Endothelial cell of umbilical vein (primary cell): ENCODE results near the gene SLC31A2. TPM values are rescaled to one million over a fixed set of nuclear protein-coding genes. Genes with fewer than 3 reads are reported as not detected.

Experiments
- BruUV-seq: library from RNA; stranded (reverse); fragments of 400-500 nt; replicated peaks from 2 replicates; lab custom pipeline; 2021; lab: Mats Ljungman, UMichigan
- CTCF ChIA-PET: fragments of 300-600, 350-600 bp; sonication (Branson Sonifier 250); formaldehyde crosslinking; loops from one replicate; lab custom pipeline; 2021; ENCODE audit warnings: antibody characterized with exemption, inconsistent platforms; lab: Charles Lee
- POLR2A ChIA-PET: fragments of 300-600, 350-600 bp; sonication (Branson Sonifier 250); formaldehyde crosslinking; loops from one replicate; lab custom pipeline; 2021; ENCODE audit warnings: antibody characterized with exemption, inconsistent platforms; lab: Charles Lee
- DNase-seq: peaks from one replicate; pipeline ENCODE4 v3.0.0-alpha.2; 2011; ENCODE audit warnings: low read depth, low spot score
- FAIRE-seq: peaks from 2 replicates; lab custom pipeline; 2011; peaks lifted over from hg19 to GRCh38; lab: Jason Lieb, UNC
- H2AFZ ChIP-seq: 2 replicates; pipeline ENCODE4 v1.6.0; 2012; ENCODE audit warnings: low read depth, low read length, control low read depth, inconsistent platforms
- H3K27ac ChIP-seq: 2 replicates; pipeline ENCODE4 v1.5.1; 2011; ENCODE audit warnings: low read depth, mild to moderate bottlenecking, control low read depth, low read length, moderate library complexity; ENCODE audit not compliant: insufficient read depth
- H3K27me3 ChIP-seq, 2 experiments: 2 replicates each; pipeline versions ENCODE4 v1.6.0 to v1.6.1; 2011; ENCODE audit warnings: low read length in 2 of 2, mixed read lengths in 1 of 2; ENCODE audit not compliant: control insufficient read depth in 2 of 2, insufficient read depth in 2 of 2
- H3K36me3 ChIP-seq, 2 experiments: 2 replicates in 1 of 2; 3 replicates in 1 of 2; pipeline ENCODE4 v1.5.1; 2011; ENCODE audit warnings: low read length in 2 of 2, mild to moderate bottlenecking in 1 of 2, moderate library complexity in 1 of 2; ENCODE audit not compliant: control insufficient read depth in 2 of 2, insufficient read depth in 2 of 2; ENCODE audit errors: extremely low read depth in 1 of 2
- H3K4me1 ChIP-seq: 3 replicates; pipeline ENCODE4 v1.5.1; 2011; ENCODE audit warnings: mild to moderate bottlenecking, low read length; ENCODE audit not compliant: control insufficient read depth, insufficient read depth; ENCODE audit errors: extremely low read depth
- H3K4me2 ChIP-seq: 2 replicates; pipeline ENCODE4 v1.6.1; 2011; ENCODE audit warnings: low read length, control low read depth, mixed read lengths; ENCODE audit not compliant: insufficient read depth
- H3K4me3 ChIP-seq, 3 experiments: fragments of 200-600 bp in 1 of 3; sonication (generic), shearing (Covaris generic) in 1 of 3; replicated peaks in 1 of 3; 2 replicates each; pipeline ENCODE4 v1.5.1; 2011 to 2016; ENCODE audit warnings: control low read depth in 3 of 3, low read length in 3 of 3, mild to moderate bottlenecking in 2 of 3, inconsistent platforms in 1 of 3, low read depth in 1 of 3, moderate library complexity in 1 of 3; ENCODE audit not compliant: insufficient read depth in 1 of 3
- H3K79me2 ChIP-seq: 2 replicates; pipeline ENCODE4 v1.6.0; 2012; ENCODE audit warnings: low read length, inconsistent platforms; ENCODE audit not compliant: control insufficient read depth, insufficient read depth
- H3K9ac ChIP-seq: replicated peaks from 2 replicates; pipeline ENCODE3; 2011; ENCODE audit warnings: low read length, control low read depth; ENCODE audit not compliant: insufficient read depth; ENCODE audit errors: extremely low read depth
- H3K9me1 ChIP-seq: replicated peaks from 3 replicates; pipeline ENCODE4 v1.6.0; 2011; ENCODE audit warnings: mild to moderate bottlenecking, low read length; ENCODE audit not compliant: control insufficient read depth, insufficient read depth; ENCODE audit errors: extremely low read depth
- H3K9me3 ChIP-seq: replicated peaks from 2 replicates; pipeline ENCODE4 v1.5.1; 2012; ENCODE audit warnings: low read length, inconsistent platforms; ENCODE audit not compliant: control insufficient read depth, insufficient read depth
- H4K20me1 ChIP-seq: replicated peaks from 2 replicates; pipeline ENCODE3; 2011; ENCODE audit warnings: mild to moderate bottlenecking, low read length; ENCODE audit not compliant: control insufficient read depth, insufficient read depth; ENCODE audit errors: extremely low read depth
- EZH2 ChIP-seq: IDR thresholded peaks from 2 replicates; pipeline ENCODE4 v1.6.1; 2012; ENCODE audit warnings: borderline replicate concordance, low read depth, mild to moderate bottlenecking, moderate library complexity, low read length, inconsistent platforms; ENCODE audit not compliant: severe bottlenecking
- FOS ChIP-seq: IDR thresholded peaks from 2 replicates; pipeline ENCODE4 v1.6.1; 2011; ENCODE audit warnings: mild to moderate bottlenecking, low read length, moderate library complexity, borderline replicate concordance; ENCODE audit not compliant: insufficient read depth
- GATA2 ChIP-seq: IDR thresholded peaks from 2 replicates; pipeline ENCODE4 v1.7.0; 2011; ENCODE audit warnings: low read depth, mild to moderate bottlenecking, moderate library complexity, mixed read lengths, low read length; ENCODE audit not compliant: insufficient read length, insufficient read depth
- JUN ChIP-seq: IDR thresholded peaks from 2 replicates; pipeline ENCODE4 v1.6.1; 2011; ENCODE audit warnings: borderline replicate concordance, low read depth; ENCODE audit not compliant: insufficient read length, insufficient read depth
- MYC ChIP-seq: IDR thresholded peaks from one replicate; pipeline ENCODE4 v1.6.1; 2011; ENCODE audit warnings: mild to moderate bottlenecking, low read depth, low read length
- POLR2A ChIP-seq: IDR thresholded peaks from 2 replicates; pipeline ENCODE4 v1.6.1; 2012; ENCODE audit warnings: low read depth, mild to moderate bottlenecking, control low read depth, low read length
- POLR2AphosphoS5 ChIP-seq: IDR thresholded peaks from 2 replicates; pipeline ENCODE4 v1.6.1; 2012; ENCODE audit warnings: low read depth, mild to moderate bottlenecking, control low read depth, low read length, moderate library complexity; ENCODE audit not compliant: insufficient read depth
- dilution Hi-C: fragments of 300-500 bp; cut with MboI; formaldehyde crosslinking; loops from one replicate; pipeline ENCODE4 v1.15.0; 2019; ENCODE audit warnings: low sequenced_read_pairs; ENCODE audit not compliant: extremely low pct_ligation_motif_present
- intact Hi-C: fragments of 100-400 bp; cut with micrococcal nuclease; formaldehyde crosslinking; loops from one replicate; pipeline ENCODE4 v1.10.0; 2022
- polyA plus RNA-seq, 4 experiments: library from polyadenylated mRNA; depleted of rRNA in 3 of 4; stranded (reverse) in 3 of 4; unstranded in 1 of 4; fragments of >200 nt; gene quantifications; 2 replicates each; pipeline versions ENCODE4 v1.2.1 to v1.2.3, GENCODE V29; 2011 to 2012; ENCODE audit warnings: missing spikeins in 1 of 4
- total RNA-seq: library from RNA; stranded (reverse); gene quantifications from 2 replicates; pipeline ENCODE4 v1.2.3, GENCODE V29; 2021
- TF ChIP-seq, protein P1 (sequence below), 2 donors: IDR thresholded peaks; 1 replicate in 1 of 2; 2 replicates in 1 of 2; pipeline ENCODE4 v1.5.1; 2011; ENCODE audit warnings: low read length in 2 of 2, mild to moderate bottlenecking in 2 of 2, moderate library complexity in 2 of 2, control low read depth in 1 of 2, inconsistent platforms in 1 of 2, low read depth in 1 of 2; ENCODE audit not compliant: insufficient read depth in 1 of 2; ENCODE audit errors: extremely low read depth in 1 of 2
- TF ChIP-seq, protein P2 (sequence below): IDR thresholded peaks from 2 replicates; pipeline ENCODE4 v1.6.1; 2011; ENCODE audit not compliant: insufficient read depth, insufficient read length

Gene SLC31A2
- total and polyA plus RNA-seq, 2 donors (not counting 3 experiments of a cell fraction or from before 2014, with no cell fraction given): 3.7 to 9.8 TPM

DNA sequence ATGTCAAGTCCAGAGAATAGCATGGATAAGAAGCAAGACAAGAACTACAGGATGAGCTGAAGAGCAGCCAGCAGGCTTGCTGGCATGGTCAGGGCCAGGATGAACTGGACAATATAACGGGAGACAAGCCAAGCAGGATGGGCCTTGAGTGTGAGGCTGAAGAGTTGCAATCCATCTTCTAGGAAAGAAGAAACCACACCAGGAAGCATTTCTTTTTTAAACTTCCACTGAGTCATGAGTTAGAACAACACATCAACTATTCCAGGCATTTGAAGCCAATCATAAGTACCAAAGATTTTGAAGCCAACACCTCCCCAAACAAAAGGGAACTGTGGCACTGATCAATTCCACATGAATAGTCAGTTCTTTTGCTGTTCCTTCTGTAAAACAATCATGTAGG is 27.3 kb downstream of the SLC31A2 start:
- POLR2A ChIA-PET: no interaction called here
- intact Hi-C loops: no loop called here
- H3K9me1 ChIP-seq: no peaks in the 10 kb centered on the region

DNA sequence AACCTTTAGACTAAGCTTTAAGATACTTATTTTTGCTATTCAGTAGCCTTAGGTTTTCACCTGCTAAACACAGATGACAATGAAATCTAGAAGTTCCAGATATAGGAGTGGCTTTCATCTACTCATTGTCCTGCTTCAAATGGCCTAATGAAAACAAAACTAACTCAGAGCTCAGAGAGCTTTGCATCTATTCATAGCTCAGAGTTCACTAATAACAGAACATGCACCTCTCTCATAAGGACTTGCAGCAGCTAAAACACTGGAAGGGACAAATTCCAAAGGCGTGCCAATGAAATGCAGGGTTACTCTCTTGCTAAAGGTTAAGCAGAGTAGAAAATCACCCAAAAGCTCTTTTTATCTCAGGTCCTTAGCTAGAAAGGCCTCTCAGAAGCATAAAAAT is 29.0 kb downstream of the SLC31A2 start:
- no peak overlapping the region for H2AFZ ChIP-seq
- H3K27ac ChIP-seq: no peak overlapping the region
- intact Hi-C loops (no loop called here), dilution Hi-C loops (no loop called here)
- H3K4me1 ChIP-seq: peaks cover 7% of the 10 kb centered on the region
- POLR2A ChIA-PET: no interaction called here
- CTCF ChIA-PET: interaction anchor here (1.2 to 2.5 kb wide), 3 partner anchors 9 to 40 kb away, joined by 3 to 8 read pairs (median 5); no protein-coding TSS in a partner anchor
- H3K9me3 ChIP-seq: no peaks in the 10 kb centered on the region
- no peaks in the 10 kb centered on the region for H3K9me1 ChIP-seq
- TF ChIP-seq, protein P1, sequence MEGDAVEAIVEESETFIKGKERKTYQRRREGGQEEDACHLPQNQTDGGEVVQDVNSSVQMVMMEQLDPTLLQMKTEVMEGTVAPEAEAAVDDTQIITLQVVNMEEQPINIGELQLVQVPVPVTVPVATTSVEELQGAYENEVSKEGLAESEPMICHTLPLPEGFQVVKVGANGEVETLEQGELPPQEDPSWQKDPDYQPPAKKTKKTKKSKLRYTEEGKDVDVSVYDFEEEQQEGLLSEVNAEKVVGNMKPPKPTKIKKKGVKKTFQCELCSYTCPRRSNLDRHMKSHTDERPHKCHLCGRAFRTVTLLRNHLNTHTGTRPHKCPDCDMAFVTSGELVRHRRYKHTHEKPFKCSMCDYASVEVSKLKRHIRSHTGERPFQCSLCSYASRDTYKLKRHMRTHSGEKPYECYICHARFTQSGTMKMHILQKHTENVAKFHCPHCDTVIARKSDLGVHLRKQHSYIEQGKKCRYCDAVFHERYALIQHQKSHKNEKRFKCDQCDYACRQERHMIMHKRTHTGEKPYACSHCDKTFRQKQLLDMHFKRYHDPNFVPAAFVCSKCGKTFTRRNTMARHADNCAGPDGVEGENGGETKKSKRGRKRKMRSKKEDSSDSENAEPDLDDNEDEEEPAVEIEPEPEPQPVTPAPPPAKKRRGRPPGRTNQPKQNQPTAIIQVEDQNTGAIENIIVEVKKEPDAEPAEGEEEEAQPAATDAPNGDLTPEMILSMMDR (IDR thresholded peaks at IDR 0.05; ENCODE audit: extremely low read depth in 1 of 2, insufficient read depth in 1 of 2, low read depth in 1 of 2, low read length in 2 of 2): no peak
- TF ChIP-seq GATA2 (no peak), FOS (no peak), POLR2AphosphoS5 (no peak), MYC (no peak), JUN (no peak), POLR2A (no peak), EZH2 (no peak)
- TF ChIP-seq, protein P2, sequence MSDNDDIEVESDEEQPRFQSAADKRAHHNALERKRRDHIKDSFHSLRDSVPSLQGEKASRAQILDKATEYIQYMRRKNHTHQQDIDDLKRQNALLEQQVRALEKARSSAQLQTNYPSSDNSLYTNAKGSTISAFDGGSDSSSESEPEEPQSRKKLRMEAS: no peak
- H4K20me1 ChIP-seq: no peaks in the 10 kb centered on the region
- no peak overlapping the region for H3K9ac ChIP-seq
- DNase-seq (no peak), FAIRE-seq (no peak)
- H3K79me2 ChIP-seq: no peaks in the 10 kb centered on the region
- BruUV-seq: no TSS peak
- H3K4me2 ChIP-seq: no peak overlapping the region
- no peak overlapping the region for H3K4me3 ChIP-seq
- H3K27me3 ChIP-seq: no peaks in the 10 kb centered on the region
- peaks cover 20 to 33% of the 10 kb centered on the region in 2 experiments for H3K36me3 ChIP-seq

More for the DNA sequence above, 27.3 kb downstream of the SLC31A2 start:
- H4K20me1 ChIP-seq: no peaks in the 10 kb centered on the region
- no peaks in the 10 kb centered on the region for H3K9me3 ChIP-seq
- dilution Hi-C loops: no loop called here
- peaks cover 7% of the 10 kb centered on the region for H3K4me1 ChIP-seq
- TF ChIP-seq JUN (no peak), MYC (no peak), FOS (peak; percentile 29)
- FAIRE-seq (peak; percentile 62), DNase-seq (no peak)
- no peak overlapping the region for H3K27ac ChIP-seq
- H3K79me2 ChIP-seq: no peaks in the 10 kb centered on the region
- no peak overlapping the region for H3K9ac ChIP-seq
- H3K36me3 ChIP-seq: peaks cover 21 to 37% of the 10 kb centered on the region in 2 experiments
- CTCF ChIA-PET: interaction anchor here (2.5 kb wide), 1 partner anchor 11 kb away, joined by 8 read pairs; no protein-coding TSS in a partner anchor
- H3K4me3 ChIP-seq: no peak overlapping the region
- H2AFZ ChIP-seq: no peak overlapping the region
- no TSS peak for BruUV-seq
- H3K27me3 ChIP-seq: no peaks in the 10 kb centered on the region
- H3K4me2 ChIP-seq: no peak overlapping the region
